Uterus (tissue), 2 donors: Measurements from ENCODE around the gene RAD51B.

Source experiments
- POLR2A ChIP-seq, 2 donors: fragments of 450-650 bp; IDR thresholded peaks; one replicate each; pipeline ENCODE4 v1.6.1; 2016; ENCODE audit warnings: antibody characterized with exemption in 2 of 2, mild to moderate bottlenecking in 1 of 2, moderate library complexity in 1 of 2
- TF ChIP-seq, protein P1 (sequence below), 4 experiments: fragments of 200-600 bp in 2 of 4; fragments of 450-650 bp in 2 of 4; sonication (generic) in 2 of 4; IDR thresholded peaks; one replicate each; pipeline ENCODE4 v1.5.1; 2016 to 2019; ENCODE audit warnings: antibody characterized with exemption in 4 of 4, mild to moderate bottlenecking in 2 of 4, moderate library complexity in 1 of 4

DNA sequence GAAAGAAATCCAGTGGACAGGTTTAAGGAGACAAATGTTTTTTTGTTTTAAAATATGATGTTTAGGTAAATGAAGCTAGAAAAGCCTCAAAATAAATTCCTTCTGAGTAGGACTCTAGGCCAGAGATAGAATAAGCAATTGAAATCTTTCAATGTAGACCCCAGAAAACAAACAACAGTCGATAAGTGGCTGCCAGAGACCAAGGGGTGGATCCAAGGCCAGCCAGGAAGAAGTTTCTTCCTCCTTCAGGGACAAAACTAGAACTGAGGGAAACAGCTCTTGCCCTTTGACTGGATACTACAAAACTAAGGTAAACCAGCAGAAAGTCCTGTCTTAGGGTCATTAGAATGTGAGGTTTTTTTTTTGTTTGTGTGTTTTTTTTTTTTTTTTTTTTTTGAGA lies 481.6 kb downstream of the RAD51B start:
- TF ChIP-seq, protein P1, sequence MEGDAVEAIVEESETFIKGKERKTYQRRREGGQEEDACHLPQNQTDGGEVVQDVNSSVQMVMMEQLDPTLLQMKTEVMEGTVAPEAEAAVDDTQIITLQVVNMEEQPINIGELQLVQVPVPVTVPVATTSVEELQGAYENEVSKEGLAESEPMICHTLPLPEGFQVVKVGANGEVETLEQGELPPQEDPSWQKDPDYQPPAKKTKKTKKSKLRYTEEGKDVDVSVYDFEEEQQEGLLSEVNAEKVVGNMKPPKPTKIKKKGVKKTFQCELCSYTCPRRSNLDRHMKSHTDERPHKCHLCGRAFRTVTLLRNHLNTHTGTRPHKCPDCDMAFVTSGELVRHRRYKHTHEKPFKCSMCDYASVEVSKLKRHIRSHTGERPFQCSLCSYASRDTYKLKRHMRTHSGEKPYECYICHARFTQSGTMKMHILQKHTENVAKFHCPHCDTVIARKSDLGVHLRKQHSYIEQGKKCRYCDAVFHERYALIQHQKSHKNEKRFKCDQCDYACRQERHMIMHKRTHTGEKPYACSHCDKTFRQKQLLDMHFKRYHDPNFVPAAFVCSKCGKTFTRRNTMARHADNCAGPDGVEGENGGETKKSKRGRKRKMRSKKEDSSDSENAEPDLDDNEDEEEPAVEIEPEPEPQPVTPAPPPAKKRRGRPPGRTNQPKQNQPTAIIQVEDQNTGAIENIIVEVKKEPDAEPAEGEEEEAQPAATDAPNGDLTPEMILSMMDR (IDR thresholded peaks at IDR 0.05) = no peak
- TF ChIP-seq POLR2A (IDR thresholded peaks at IDR 0.05) = no peak
